ENCODE results near the gene KLHL6.

KLHL6 gene

GRCh38 chr3:183508821-183509220 lies 46.7 kb downstream of the KLHL6 start:
- in situ Hi-C loops (cut with MboI; ENCODE audit: low sequenced_read_pairs), result no loop called here

GRCh38 chr3:183507551-183507950 lies 48.0 kb downstream of the KLHL6 start:
- in situ Hi-C loops (cut with MboI; ENCODE audit: low sequenced_read_pairs), result no loop called here

- in situ Hi-C loops (cut with MboI; ENCODE audit: low sequenced_read_pairs), result no loop called here
Measured at GRCh38 chr3:183506674-183507320, 48.7 kb downstream of the KLHL6 start.

GRCh38 chr3:183504597-183504996 lies 50.9 kb downstream of the KLHL6 start:
- in situ Hi-C loops (cut with MboI; ENCODE audit: low sequenced_read_pairs), result no loop called here

- in situ Hi-C loops (cut with MboI; ENCODE audit: low sequenced_read_pairs), result no loop called here
Measured at GRCh38 chr3:183503746-183504145, 51.8 kb downstream of the KLHL6 start.

- in situ Hi-C loops (cut with MboI; ENCODE audit: low sequenced_read_pairs), result no loop called here
Measured at GRCh38 chr3:183502237-183503181, 53.0 kb downstream of the KLHL6 start.

GRCh38 chr3:183500981-183501704 lies 54.4 kb downstream of the KLHL6 start:
- in situ Hi-C loops (cut with MboI; ENCODE audit: low sequenced_read_pairs), result no loop called here

- in situ Hi-C loops (cut with MboI; ENCODE audit: low sequenced_read_pairs), result no loop called here
Measured at GRCh38 chr3:183500319-183500718, 55.2 kb downstream of the KLHL6 start.

- in situ Hi-C loops (cut with MboI; ENCODE audit: low sequenced_read_pairs), result no loop called here
Measured at GRCh38 chr3:183498634-183499033, 56.9 kb downstream of the KLHL6 start.

- in situ Hi-C loops (cut with MboI; ENCODE audit: low sequenced_read_pairs), result no loop called here
Measured at GRCh38 chr3:183497313-183497712, 58.2 kb downstream of the KLHL6 start.

GRCh38 chr3:183496311-183496710 lies 59.2 kb downstream of the KLHL6 start:
- in situ Hi-C loops (cut with MboI; ENCODE audit: low sequenced_read_pairs), result no loop called here

- in situ Hi-C loops (cut with MboI; ENCODE audit: low sequenced_read_pairs), result no loop called here
Measured at GRCh38 chr3:183494341-183494740, 61.2 kb downstream of the KLHL6 start.

GRCh38 chr3:183493296-183494045 lies 62.0 kb downstream of the KLHL6 start:
- in situ Hi-C loops (cut with MboI; ENCODE audit: low sequenced_read_pairs), result no loop called here

GRCh38 chr3:183492849-183493179 lies 62.7 kb downstream of the KLHL6 start:
- in situ Hi-C loops (cut with MboI; ENCODE audit: low sequenced_read_pairs), result no loop called here

GRCh38 chr3:183491923-183492848 lies 63.3 kb downstream of the KLHL6 start:
- in situ Hi-C loops (cut with MboI; ENCODE audit: low sequenced_read_pairs), result no loop called here

- in situ Hi-C loops (cut with MboI; ENCODE audit: low sequenced_read_pairs), result no loop called here
Measured at GRCh38 chr3:183491109-183491922, 64.2 kb downstream of the KLHL6 start.

- in situ Hi-C loops (cut with MboI; ENCODE audit: low sequenced_read_pairs), result no loop called here
Measured at GRCh38 chr3:183490653-183491052, 64.9 kb downstream of the KLHL6 start.

GRCh38 chr3:183490211-183490601 lies 65.3 kb downstream of the KLHL6 start:
- in situ Hi-C loops (cut with MboI; ENCODE audit: low sequenced_read_pairs), result no loop called here

Data from HL-60/S4 treated with phorbol 12-myristate 13-acetate at 8.2 ng/mL for 4 days and 3 days (cell line).